ENCODE data around the gene NLGN1.

DNA sequence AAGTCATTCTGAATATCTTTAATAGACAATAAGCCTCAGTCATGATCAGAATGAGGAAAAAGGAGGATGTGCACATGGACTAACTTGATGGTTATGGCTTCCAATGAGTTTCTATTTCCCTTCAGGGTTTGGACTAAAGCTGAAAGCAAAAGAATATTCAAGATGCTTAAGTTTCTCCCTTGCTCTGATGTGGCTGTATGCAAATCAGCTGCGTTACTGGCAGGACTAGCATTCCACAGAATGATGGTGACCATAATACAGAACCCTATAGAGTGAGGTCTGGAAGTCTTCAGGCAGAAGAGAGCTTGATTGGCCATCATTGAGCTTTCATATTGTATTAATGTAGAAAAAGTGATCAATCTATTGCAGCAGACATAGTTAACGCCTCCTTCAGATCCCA lies 466.0 kb downstream of the NLGN1 start:
- TF ChIP-seq, protein P1, sequence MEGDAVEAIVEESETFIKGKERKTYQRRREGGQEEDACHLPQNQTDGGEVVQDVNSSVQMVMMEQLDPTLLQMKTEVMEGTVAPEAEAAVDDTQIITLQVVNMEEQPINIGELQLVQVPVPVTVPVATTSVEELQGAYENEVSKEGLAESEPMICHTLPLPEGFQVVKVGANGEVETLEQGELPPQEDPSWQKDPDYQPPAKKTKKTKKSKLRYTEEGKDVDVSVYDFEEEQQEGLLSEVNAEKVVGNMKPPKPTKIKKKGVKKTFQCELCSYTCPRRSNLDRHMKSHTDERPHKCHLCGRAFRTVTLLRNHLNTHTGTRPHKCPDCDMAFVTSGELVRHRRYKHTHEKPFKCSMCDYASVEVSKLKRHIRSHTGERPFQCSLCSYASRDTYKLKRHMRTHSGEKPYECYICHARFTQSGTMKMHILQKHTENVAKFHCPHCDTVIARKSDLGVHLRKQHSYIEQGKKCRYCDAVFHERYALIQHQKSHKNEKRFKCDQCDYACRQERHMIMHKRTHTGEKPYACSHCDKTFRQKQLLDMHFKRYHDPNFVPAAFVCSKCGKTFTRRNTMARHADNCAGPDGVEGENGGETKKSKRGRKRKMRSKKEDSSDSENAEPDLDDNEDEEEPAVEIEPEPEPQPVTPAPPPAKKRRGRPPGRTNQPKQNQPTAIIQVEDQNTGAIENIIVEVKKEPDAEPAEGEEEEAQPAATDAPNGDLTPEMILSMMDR (IDR thresholded peaks at IDR 0.05), result no peak
- TF ChIP-seq JUN (IDR thresholded peaks at IDR 0.05), result no peak
- TF ChIP-seq POLR2A (IDR thresholded peaks at IDR 0.05; ENCODE audit: low read length), result no peak
- TF ChIP-seq HOXA7 (CRISPR knock-in tag; IDR thresholded peaks at IDR 0.05), result no peak
- no peak for TF ChIP-seq USF2 (IDR thresholded peaks at IDR 0.05)
- no peak for TF ChIP-seq CHD4 (IDR thresholded peaks at IDR 0.05; ENCODE audit: borderline replicate concordance)
- no peak for TF ChIP-seq CHD2 (IDR thresholded peaks at IDR 0.05; ENCODE audit: low read length, partially characterized antibody)
- TF ChIP-seq MAZ (IDR thresholded peaks at IDR 0.05; ENCODE audit: borderline replicate concordance, low read depth, low read length), result no peak
- no peak for TF ChIP-seq TP53 (CRISPR knock-in tag; IDR thresholded peaks at IDR 0.05)
- no peak for TF ChIP-seq EP300 (IDR thresholded peaks at IDR 0.05)
- TF ChIP-seq NR3C1 (IDR thresholded peaks at IDR 0.05), result no peak
- TF ChIP-seq REST (IDR thresholded peaks at IDR 0.05), result no peak
- TF ChIP-seq CBX8 (IDR thresholded peaks at IDR 0.05), result no peak
- no peak for TF ChIP-seq SMC3 (IDR thresholded peaks at IDR 0.05)
